GM21423 (cell line): ENCODE data around the gene CAV3.

Experiments
- ATAC-seq: cut with Tn5 transposase; IDR thresholded peaks from one replicate; pipeline ENCODE4 v1.9.1; 2021; ENCODE audit warnings: mild to moderate bottlenecking, moderate library complexity; ENCODE audit not compliant: unreplicated experiment

CAV3 gene

DNA sequence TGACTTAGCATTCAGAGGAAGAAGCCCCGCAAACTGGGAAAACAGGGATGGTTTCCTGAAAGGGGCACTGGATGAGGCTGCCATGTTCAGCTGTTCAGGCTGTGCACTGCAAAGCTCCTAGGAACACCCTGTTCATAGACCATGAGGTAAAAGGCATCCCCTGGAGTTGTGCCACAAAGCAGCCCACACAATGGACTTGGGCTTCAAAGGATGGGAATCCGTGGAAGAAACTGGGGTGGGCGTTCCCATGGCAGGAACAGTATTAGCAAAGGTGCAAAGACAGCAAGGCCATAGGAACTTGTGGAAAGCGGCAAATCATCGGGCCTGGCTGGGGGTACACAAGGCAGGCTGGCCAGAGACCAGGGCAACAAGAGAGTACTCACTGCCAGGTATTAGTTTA lies 26.9 kb downstream of the CAV3 start:
- no peak for ATAC-seq

- no peak for ATAC-seq
These were observed 28.3 kb downstream of the CAV3 start for GRCh38 chr3:8761866-8762265.

GRCh38 chr3:8762607-8763377 lies 29.2 kb downstream of the CAV3 start:
- no peak for ATAC-seq

GRCh38 chr3:8764528-8764927 lies 30.9 kb downstream of the CAV3 start:
- ATAC-seq: no peak

DNA sequence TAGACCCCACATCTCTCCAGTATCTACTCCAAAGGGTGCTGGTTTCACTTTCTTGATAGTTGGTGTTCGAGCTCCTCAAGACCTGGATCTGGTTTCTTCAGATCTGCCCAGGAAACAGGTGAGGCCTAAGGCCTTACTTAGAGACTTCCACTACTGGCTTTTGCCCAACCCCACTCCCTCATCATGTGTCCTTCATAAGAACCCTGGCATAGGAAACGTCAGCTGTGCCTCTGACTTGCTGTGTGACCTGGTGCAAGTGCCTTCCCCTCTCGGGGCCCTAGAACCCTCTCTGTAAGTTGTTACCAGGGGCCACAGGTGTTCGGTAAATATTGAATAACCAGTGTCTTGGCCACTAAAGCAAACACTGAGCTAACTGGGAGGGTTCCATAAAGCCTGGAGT lies 31.9 kb downstream of the CAV3 start:
- no peak for ATAC-seq

GRCh38 chr3:8766148-8766547 lies 32.5 kb downstream of the CAV3 start:
- ATAC-seq: no peak

DNA sequence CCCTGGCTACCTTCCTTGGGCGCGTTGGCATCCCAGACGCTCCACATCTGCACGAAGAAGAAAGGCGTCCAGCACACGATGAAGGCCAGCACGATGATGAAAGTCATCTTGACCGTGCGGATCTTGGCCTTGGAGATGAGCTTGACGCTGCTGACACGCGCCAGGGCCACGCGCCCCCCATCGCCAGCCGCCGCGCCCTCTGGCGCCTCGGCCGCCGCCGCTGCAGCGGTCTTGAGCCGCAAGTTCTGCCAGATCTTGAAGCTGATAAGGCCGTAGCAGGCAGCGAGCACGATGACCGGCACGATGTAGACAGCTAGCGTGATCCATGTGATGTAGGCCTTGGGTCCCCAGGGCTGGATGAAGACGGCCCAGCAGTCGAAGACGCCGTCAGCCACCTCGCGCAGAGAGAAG lies 33.7 kb downstream of the CAV3 start:
- ATAC-seq: no peak

DNA sequence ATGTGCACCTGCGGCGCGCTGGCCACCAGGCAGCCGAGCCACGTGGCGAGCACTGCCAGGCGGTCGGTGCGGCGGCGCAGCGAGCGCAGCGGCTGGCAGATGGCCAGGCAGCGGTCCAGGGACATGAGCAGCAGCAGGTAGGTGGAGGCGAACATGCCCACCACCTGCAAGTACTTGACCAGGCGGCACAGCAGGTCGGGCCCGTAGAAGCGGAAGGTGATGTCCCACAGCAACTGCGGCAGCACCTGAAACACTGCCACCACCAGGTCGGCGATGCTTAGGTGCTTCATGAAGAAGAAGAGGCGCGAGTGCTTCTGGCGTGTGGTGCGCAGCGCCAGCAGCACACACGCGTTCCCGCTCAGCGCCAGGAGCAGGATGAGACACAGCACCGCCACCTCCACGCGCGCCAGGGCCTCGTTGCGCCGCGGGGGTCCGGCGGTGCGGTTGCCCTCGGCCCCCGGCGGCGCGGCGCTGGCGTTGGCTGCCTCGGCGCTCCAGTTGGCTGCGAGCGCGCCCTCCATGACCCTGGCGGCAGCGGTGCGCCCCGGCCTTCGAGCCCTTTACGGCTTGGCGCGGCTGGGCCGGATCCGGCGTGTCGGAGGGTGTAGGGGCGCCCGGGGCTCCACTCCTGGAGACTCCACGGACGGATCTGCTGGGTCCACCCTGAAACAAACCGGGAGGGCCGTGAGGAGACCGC lies 34.2 kb downstream of the CAV3 start:
- peak; percentile 48 for ATAC-seq

- ATAC-seq: peak; percentile 26
These were observed 34.9 kb downstream of the CAV3 start for GRCh38 chr3:8768364-8769087.

DNA sequence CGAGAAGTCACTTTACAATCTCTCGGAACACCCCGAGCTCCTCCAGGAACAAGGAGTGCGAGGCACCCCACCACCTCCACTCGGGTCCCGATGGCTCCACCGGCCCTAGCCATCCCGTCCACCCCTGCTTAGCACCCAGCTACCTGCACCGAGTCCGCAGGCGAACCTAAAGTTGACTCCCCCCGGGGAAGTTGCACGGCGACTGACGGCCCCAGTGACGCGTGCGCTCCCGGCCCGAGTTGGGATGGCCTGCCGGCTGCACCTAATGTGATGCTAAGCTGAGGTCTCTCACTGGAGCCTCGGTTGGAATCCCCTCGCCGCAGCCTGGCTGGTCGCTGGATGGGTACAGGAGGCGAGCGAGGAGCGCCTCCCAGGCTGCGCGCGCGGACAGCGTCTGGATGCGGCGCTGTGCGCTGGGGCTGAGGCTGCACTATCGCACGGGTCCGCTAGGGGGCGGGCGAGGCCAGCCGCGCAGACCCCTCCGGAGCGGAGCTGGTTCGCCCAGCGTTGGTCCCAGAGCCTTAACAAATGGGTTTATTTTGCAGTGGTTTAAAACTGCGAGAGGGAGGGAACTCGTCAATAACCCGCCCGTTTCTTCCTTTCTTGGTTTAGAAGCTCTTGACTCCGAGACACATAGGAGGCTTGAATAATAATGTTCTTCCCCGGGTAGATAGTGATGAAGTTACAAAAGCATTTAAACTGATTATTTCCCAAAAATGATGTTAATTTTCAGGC lies 35.7 kb downstream of the CAV3 start, which contains the start of gene OXTR:
Gene OXTR (minus strand): TSS at position 526 of the 735 bp plus-strand sequence. CDS start 1,426 bp downstream, outside the sequence.
- ATAC-seq: peak; percentile 64

DNA sequence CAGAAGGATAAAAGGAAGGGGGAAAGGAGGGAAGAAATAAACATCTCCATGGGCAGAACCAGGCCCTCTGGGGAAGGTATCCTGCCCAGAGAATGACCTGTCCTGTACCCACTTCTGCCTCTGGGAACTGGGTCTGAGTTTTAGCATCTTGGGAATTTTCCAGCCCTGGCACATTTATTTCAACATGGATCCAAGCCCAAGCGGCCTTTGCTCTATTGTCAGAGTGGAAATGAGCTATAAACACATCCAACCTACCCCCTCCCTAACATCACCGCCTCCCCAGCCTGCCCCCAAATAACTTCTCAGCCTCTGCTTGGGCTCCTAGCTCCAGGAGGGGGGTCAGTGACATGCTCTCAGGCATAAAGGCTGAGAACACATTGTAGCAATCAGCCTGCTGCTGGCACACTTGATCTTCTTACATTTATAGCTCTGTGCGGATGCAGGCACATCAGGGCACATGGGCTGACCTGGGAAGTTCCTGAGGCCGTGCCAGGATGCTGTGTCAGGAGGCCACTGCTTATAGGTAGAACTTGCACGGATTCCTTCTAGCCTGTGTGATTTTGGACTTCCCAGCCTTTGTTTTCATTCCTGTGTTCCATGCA lies 40.4 kb downstream of the CAV3 start:
- ATAC-seq: no peak

- no peak for ATAC-seq
These were observed 41.6 kb downstream of the CAV3 start for GRCh38 chr3:8775181-8775580.

DNA sequence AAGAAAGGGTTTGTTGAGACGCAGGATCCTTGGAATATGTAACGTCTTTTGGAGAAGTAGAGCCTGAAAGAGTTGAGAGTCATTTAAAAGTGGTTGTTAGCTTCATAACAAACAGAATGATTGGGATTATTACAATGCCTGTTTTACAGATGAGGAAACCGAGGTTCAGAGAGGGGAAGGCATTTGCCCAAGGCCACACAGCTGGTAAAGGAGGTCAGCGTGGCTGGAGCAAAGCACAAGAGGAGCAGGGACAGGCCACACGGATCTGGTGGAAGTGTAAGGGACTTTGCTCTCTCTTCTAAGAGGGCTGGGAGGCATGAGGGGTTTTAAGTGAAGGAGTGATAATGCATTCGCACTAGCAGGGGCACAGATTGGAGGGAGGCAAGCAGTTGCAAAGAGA lies 42.0 kb downstream of the CAV3 start:
- ATAC-seq: no peak

DNA sequence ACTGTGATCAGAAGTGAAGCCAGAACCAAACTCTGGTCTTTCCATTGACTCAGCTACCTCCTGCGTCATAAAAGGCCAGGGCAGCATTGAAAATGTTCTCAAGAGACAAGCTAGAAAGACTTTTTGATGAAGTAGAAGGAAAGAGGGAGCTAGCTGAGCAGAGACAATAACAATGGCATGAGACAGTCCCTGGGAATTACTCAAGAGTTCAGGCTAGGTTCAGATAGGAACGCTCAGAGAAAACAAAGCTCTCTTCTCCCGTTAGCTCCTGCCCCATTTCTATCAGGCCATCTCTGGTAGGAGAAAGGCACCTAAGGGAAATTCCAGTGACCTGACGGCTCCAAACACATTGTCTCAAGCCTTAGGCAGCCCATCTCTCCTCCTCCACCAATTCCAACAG lies 42.8 kb downstream of the CAV3 start:
- ATAC-seq: no peak

DNA sequence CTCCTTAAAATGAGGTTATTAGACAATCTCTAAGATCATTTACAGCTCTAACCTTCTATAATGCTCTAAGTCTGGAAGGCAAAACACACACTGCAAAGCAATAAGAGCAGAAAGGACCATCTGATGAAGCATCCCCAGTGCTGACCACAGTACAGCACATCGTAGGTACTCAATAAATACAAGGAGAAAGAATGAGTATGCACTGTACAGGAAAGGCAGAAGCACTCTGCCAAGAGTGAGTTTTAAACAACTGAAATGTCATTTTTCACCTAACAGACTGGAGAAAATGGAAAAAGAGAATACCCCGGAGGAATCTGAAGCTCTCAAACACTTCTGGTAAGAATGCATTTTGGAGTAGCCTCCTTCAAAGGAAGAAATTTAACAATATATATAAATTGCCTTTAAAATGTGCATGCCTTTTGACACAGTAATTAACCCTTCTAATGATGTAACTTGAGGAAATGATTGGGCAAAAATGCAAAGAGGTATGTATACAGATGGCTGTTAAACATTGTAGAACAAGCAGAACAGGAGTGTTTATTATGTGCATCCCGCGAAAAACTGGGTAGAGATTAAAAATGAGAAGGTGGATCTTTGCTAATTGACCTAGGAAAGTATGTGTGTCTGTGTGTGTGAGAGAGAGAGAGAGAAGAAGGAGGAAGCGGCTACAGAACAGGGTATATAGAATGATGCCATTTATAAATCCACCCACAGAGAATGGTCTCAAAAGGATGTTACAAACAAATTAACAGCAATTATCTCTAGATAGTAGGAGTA lies 43.8 kb downstream of the CAV3 start:
- ATAC-seq: no peak

DNA sequence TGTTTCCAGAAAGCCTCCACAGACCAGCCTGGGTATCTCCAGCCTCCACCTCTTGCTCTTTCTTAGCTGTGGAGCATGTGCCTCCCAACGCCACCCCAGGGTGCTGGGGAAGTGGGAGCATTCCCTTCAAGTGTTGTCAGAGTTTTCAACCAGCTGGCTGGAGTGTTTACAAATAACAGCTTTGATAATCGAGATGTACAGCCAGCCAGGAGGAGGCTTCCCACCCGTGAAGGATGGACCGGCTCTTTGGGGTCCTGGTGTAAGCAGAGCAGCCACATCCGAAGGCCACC lies 44.3 kb downstream of the CAV3 start:
- no peak for ATAC-seq

GRCh38 chr3:8778475-8778874 lies 44.9 kb downstream of the CAV3 start:
- ATAC-seq: no peak

DNA sequence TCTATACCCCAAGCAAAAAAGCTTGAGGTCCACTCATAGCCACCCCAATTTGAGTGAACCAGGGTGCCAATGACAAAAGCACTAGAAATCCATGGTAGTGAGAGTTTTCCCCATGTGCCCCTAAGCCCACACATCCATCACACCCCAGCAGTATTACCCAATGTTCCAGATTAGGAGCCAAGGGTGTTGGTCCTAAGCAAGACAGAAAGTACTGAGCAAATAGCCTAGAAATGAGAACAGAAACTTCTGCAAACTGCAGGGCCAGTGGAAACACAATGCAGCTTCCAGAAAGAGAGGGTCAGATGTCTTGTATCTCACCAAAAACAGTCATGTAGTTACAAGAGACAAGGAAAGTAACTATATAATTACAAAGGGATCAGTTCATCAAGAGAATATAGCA lies 46.7 kb downstream of the CAV3 start:
- no peak for ATAC-seq

DNA sequence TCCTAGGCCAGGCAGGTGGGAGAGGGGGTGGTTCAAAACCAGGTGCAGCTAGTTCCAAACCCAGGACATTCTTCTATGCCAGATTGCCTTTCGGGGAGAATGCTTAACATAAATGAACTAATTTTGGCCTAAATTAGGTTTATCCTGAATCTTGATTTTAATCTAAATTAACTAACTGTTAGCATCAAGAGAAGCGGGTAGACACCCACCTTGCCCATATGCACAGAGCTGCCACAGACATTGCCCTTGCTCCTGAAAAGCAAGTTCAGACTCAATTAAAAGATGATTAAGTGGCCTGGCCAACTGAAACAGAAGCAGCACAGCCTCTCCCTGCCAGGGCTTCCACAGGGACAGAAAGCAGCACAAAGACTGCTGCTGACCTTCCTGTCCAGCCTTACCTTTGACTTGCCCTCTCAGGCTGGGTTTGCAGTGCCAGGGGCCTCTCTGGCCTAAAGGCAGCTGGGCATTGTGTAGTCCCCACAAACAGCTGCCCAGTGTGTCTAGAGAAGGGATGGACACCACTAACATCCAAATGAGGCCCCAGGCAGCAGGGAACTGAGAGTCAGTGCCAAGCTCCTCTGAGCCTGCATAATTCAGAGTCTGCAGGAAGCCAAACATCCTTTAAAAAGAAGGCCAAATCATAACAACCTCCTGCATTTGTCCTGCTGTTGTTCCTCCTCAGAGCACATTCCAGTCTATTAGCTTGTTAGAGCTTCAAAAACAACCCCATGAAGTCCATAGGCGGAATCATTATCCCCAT lies 51.3 kb downstream of the CAV3 start:
- no peak for ATAC-seq
